ENCODE data around the gene NARF.
"Not testable (repeated sequence)": the region's sequence is repeated elsewhere in the genome, so short reads cannot be mapped to it uniquely, and the experiment has no call there.

Gene NARF

DNA sequence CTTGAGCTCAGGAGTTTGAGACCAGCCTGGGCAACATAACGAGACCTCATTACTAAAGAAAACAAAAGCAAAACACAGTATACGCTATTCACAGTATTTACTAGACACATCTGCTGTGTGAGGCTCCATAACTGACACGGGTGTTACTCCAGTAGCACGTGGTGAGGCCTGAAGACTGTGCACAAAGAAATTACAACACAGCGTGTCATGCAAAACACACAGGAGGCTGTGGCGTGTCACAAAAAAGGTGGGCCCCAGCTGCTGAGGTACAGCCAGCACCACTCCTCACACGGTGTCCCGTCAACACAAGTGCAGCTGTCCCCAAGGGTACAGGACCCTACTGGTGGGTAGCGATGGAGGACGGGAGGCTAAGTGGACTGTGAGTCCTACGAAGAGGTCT, 10.7 kb upstream of the NARF start:
- no peak for DNase-seq (ENCODE audit: low read depth)

GRCh38 chr17:82449131-82449882, 9.2 kb upstream of the NARF start:
- no peak for DNase-seq (ENCODE audit: low read depth)

GRCh38 chr17:82449883-82450356, 8.6 kb upstream of the NARF start:
- no peak for DNase-seq (ENCODE audit: low read depth)

- DNase-seq (ENCODE audit: low read depth): peak; percentile 69
Observed at GRCh38 chr17:82450357-82451106, 8.0 kb upstream of the NARF start, which contains the start of gene CYBC1. Gene CYBC1 (minus strand): TSS chr17:82450752. CDS start chr17:82449254, 1,498 bp downstream.

GRCh38 chr17:82452162-82452561, 6.4 kb upstream of the NARF start:
- DNase-seq (ENCODE audit: low read depth): no peak

GRCh38 chr17:82453151-82453550, 5.4 kb upstream of the NARF start:
- not testable (repeated sequence) for DNase-seq (ENCODE audit: low read depth)

DNA sequence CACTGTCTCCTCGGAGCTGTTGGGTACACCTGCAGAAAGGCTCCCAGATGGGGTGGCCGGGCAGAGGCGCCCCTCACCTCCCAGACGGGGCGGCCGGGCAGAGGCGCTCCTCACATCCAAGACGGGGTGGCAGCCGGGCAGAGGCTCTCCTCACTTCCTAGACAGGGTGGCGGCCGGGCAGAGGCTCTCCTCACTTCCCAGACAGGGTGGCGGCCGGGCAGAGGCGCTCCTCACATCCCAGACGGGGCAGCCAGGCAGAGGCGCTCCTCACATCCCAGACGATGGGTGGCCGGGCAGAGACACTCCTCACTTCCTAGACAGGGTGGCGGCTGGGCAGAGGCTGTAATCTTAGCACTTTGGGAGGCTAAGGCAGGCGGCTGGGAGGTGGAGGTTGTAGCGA, 4.8 kb upstream of the NARF start:
- DNase-seq (ENCODE audit: low read depth): not testable (repeated sequence)

GRCh38 chr17:82457073-82457928, 1.2 kb upstream of the NARF start:
- DNase-seq (ENCODE audit: low read depth): no peak

- no peak for DNase-seq (ENCODE audit: low read depth)
Observed at GRCh38 chr17:82457929-82458178, 687 bp upstream of the NARF start.

- DNase-seq (ENCODE audit: low read depth): no peak
Observed at GRCh38 chr17:82458885-82459424, 414 bp downstream of the NARF start.

GRCh38 chr17:82459936-82460335, 1.4 kb downstream of the NARF start:
- DNase-seq (ENCODE audit: low read depth): not testable (repeated sequence)

DNA sequence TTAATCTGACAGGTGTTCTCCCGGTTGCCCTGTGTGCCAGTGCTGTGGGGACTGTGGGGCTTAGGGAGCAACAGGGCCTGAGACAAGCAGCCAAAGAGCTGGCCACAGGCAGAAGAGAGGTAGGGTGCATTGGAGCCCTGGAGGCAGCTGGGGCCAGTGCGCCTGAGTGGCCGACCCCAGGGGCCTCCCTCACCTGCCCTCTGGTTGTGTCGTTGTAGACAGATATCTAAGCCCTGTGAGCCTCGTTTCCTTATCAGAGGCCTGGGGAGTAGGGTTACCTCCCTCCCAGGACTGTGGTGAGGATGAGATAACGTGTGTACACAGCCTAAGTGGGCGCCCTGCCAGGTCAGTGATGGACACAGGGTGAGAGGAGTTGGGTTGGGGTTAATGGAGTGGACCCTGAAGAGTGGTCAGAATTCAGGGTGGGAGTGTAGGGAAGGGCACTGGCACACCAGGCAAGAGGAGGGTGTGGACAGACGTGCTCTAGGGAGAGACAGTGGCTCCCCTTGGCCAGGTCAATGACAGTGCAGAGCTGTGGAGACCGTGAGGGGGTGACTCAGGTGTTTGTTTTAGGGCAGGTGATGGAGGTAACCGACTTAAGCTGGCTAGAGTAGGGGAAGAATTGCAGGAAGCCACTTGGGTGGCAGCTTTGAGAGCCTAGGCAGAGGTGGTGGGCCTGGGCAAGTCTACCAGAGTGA, 3.4 kb downstream of the NARF start:
- no peak for DNase-seq (ENCODE audit: low read depth)

DNA sequence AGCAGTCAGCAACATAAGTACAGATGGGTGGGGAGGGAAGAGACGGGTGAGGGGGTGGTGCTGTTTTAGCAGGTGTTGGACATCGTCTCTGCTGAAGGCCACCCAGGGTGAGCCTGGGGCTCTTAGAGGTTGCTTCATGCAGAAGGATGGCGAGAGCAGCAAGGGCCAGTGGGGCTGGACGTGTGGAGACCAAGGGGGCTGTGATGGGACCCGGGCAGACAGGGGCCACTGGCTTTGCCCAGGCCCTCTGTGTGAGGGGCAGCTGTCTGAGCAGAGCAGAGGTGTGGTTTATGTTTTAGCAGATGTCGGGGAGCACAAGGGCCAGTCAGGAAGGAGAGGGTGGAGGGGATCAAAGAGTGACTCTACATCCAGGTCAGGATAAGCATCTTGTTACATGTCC, 4.8 kb downstream of the NARF start:
- no peak for DNase-seq (ENCODE audit: low read depth)

- DNase-seq (ENCODE audit: low read depth): no peak
Observed at GRCh38 chr17:82463925-82464566, 5.5 kb downstream of the NARF start.

DNA sequence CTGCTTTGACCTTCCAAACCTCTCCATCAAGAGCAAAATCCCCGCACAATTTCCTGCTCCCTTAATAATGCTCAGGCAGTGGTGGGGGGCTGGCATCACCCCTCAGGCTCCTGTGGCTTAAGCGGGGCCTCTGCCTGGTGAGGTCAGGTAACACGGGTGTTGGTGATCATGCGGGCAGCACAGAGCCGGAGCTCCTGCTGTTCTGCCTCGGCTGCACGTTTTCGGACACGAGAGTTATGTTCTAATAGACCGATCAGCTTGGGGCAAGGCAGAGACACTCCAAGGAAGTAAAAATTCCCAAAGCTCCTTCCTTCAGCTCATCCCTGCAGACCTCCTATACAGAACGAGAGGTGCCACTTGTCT, 6.0 kb downstream of the NARF start:
- no peak for DNase-seq (ENCODE audit: low read depth)

DNA sequence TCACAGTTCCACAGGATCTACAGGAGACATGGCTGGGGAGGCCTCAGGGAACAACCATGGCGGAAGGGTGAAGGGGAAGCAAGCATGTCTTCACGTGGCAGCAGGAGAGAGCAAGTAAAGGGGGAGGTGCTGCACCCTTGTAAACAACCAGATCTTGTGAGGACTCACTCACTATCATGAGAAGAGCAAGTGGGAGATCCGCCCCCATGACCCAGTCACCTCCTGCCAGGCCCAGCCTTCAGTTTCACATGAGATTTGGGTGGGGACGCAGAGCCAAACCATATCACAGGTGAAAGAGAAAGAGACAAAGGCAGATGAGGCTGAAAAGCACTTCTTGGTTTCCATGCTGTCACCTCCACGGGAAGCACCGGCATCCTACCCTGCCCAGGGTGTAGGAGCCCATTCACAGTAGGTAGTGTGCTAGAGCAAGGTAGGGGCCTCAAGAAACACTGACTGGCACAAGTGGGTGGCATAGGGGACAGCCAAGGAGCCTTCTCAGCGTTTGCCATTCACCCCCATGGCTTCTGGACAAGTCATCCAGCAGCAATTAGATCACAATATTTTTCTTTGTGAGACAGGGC, 6.6 kb downstream of the NARF start:
- no peak for DNase-seq (ENCODE audit: low read depth)

- DNase-seq (ENCODE audit: low read depth): no peak
Observed at GRCh38 chr17:82468692-82469091, 10.2 kb downstream of the NARF start.

DNA sequence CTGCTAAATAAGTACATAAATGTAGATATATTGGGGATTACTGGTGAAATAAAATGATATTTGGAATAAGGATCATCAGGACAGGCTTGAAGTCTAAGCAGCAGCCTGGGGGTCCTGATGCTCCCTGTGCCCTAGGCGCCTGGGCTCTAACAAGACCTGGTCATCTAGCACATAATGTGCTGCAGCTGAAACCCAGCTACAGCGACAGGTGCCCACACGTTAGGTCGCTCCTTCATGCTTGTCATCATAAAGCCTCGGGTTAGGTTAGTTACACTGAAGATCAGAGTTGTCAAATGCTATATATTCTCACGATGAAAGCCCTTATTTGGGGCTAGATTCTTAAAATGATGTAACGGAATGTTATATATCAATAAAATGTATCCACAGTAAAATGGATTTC, 11.5 kb downstream of the NARF start:
- DNase-seq (ENCODE audit: low read depth): no peak

DNA sequence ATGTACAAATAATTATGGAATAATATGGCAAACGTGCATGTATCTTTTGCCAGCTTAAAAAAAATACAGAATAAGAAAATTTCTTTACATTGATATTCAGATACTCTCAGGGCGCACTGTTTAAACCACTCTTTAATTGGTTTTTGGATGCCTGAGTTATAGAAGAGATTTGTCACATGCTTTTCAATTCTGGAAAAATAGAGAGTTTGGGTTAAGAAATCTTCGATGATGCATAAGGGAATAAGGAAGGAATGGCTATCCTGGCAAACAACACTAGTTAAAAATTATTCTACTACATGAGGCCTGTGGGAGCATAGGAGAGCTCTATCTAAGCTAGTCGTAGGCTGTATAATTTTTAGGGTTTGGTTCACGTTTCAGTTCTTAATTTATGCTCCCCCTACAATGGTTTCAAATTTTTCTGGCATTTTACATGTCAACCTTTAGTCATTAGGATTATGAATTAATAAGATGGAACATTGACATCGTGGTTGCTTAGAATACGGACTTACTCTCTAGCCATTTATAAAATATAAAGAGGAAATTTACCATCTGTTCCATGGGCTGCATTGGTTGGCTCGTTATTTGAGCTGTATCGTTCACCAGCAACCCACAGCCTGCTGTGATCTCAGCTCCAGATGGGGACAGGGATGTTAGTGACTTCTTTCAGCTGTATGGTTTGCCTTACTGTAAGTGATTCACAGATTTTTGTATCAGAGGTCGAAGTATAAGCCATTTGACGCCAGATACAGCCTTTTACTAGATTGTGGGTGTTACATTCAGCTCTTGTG, 15.9 kb downstream of the NARF start:
- DNase-seq (ENCODE audit: low read depth): no peak

DNA sequence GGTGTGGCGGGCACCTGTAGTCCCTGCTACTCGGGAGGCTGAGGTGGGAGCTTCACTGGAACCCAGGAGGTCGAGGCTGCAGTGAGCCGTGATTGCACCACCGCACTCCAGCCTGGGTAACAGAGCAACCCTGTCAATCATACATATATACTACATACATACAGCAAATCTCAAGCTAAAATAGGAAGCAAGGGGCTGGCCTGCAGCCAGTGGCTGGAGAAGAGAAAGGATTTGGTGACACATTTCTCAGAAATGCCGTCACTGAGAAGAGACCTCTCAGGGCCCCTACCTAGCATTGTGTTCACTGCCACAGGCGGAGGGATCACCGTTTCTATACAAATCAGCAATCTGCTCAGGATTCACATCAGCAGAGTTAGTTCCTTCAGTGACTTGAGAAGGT, 16.9 kb downstream of the NARF start:
- no peak for DNase-seq (ENCODE audit: low read depth)

Measured in HS-27A (cell line).